ENCODE measurements around the gene CACNA1B.
"Not testable (repeated sequence)": the region's sequence is repeated elsewhere in the genome, so short reads cannot be mapped to it uniquely, and the experiment has no call there.

The CACNA1B gene

GRCh38 chr9:137885121-137885520 is 7.5 kb downstream of the CACNA1B start:
- not testable (repeated sequence) for DNase-seq (ENCODE audit: low read depth in 2 of 2, low spot score in 1 of 2)

GRCh38 chr9:137888621-137889020 is 11.0 kb downstream of the CACNA1B start:
- not testable (repeated sequence) for DNase-seq (ENCODE audit: low read depth in 2 of 2, low spot score in 1 of 2)

GRCh38 chr9:137889966-137890365 is 12.4 kb downstream of the CACNA1B start:
- DNase-seq (ENCODE audit: low read depth in 2 of 2, low spot score in 1 of 2): not testable (repeated sequence)

- not testable (repeated sequence) for DNase-seq (ENCODE audit: low read depth in 2 of 2, low spot score in 1 of 2)
Observed at GRCh38 chr9:137890768-137891587, 13.4 kb downstream of the CACNA1B start.

- no peak for DNase-seq (ENCODE audit: low read depth in 2 of 2, low spot score in 1 of 2)
Observed at GRCh38 chr9:137891588-137892423, 14.2 kb downstream of the CACNA1B start.

- no peak for DNase-seq (ENCODE audit: low read depth in 2 of 2, low spot score in 1 of 2)
Observed at GRCh38 chr9:137892424-137893191, 15.0 kb downstream of the CACNA1B start.

- DNase-seq (ENCODE audit: low read depth in 2 of 2, low spot score in 1 of 2): no peak
Observed at GRCh38 chr9:137893670-137894069, 16.1 kb downstream of the CACNA1B start.

- DNase-seq (ENCODE audit: low read depth in 2 of 2, low spot score in 1 of 2): no peak
Observed at GRCh38 chr9:137899551-137900360, 22.2 kb downstream of the CACNA1B start.

- no peak for DNase-seq (ENCODE audit: low read depth in 2 of 2, low spot score in 1 of 2)
Observed at GRCh38 chr9:137900584-137901310, 23.2 kb downstream of the CACNA1B start.

- no peak for DNase-seq (ENCODE audit: low read depth in 2 of 2, low spot score in 1 of 2)
Observed at GRCh38 chr9:137902646-137903045, 25.1 kb downstream of the CACNA1B start.

GRCh38 chr9:137905740-137906139 is 28.2 kb downstream of the CACNA1B start:
- DNase-seq (ENCODE audit: low read depth in 2 of 2, low spot score in 1 of 2): no peak

- no peak for DNase-seq (ENCODE audit: low read depth in 2 of 2, low spot score in 1 of 2)
Observed at GRCh38 chr9:137907776-137908175, 30.2 kb downstream of the CACNA1B start.

GRCh38 chr9:137912671-137913070 is 35.1 kb downstream of the CACNA1B start:
- no peak for DNase-seq (ENCODE audit: low read depth in 2 of 2, low spot score in 1 of 2)

- DNase-seq (ENCODE audit: low read depth in 2 of 2, low spot score in 1 of 2): no peak
Observed at GRCh38 chr9:137913132-137913531, 35.5 kb downstream of the CACNA1B start.

- no peak for DNase-seq (ENCODE audit: low read depth in 2 of 2, low spot score in 1 of 2)
Observed at GRCh38 chr9:137913771-137914767, 36.5 kb downstream of the CACNA1B start.

- DNase-seq (ENCODE audit: low read depth in 2 of 2, low spot score in 1 of 2): no peak
Observed at GRCh38 chr9:137916540-137916939, 39.0 kb downstream of the CACNA1B start.

GRCh38 chr9:137917116-137917515 is 39.5 kb downstream of the CACNA1B start:
- no peak for DNase-seq (ENCODE audit: low read depth in 2 of 2, low spot score in 1 of 2)

GRCh38 chr9:137917795-137918194 is 40.2 kb downstream of the CACNA1B start:
- DNase-seq (ENCODE audit: low read depth in 2 of 2, low spot score in 1 of 2): no peak

Measured in stimulated activated CD8-positive, alpha-beta memory T cell treated with anti-CD3 and anti-CD28 coated beads, Interleukin-4, amount 100 ng/mL, for 1 hour (primary cell).